Activated CD4-positive, alpha-beta T cell treated with anti-CD3 and anti-CD28 coated beads, Interleukin-2, amount 50 U/mL, for 24 hours (primary cell): Measurements from ENCODE around the gene BCAS3.
"Not testable (repeated sequence)": the region's sequence is repeated elsewhere in the genome, so short reads cannot be mapped to it uniquely, and the experiment has no call there.

Experiments
- DNase-seq, 2 donors: peaks; one replicate each; pipeline ENCODE4 v3.0.0-alpha.2; 2020; ENCODE audit warnings: low read depth in 1 of 2, low spot score in 1 of 2

The BCAS3 gene

DNA sequence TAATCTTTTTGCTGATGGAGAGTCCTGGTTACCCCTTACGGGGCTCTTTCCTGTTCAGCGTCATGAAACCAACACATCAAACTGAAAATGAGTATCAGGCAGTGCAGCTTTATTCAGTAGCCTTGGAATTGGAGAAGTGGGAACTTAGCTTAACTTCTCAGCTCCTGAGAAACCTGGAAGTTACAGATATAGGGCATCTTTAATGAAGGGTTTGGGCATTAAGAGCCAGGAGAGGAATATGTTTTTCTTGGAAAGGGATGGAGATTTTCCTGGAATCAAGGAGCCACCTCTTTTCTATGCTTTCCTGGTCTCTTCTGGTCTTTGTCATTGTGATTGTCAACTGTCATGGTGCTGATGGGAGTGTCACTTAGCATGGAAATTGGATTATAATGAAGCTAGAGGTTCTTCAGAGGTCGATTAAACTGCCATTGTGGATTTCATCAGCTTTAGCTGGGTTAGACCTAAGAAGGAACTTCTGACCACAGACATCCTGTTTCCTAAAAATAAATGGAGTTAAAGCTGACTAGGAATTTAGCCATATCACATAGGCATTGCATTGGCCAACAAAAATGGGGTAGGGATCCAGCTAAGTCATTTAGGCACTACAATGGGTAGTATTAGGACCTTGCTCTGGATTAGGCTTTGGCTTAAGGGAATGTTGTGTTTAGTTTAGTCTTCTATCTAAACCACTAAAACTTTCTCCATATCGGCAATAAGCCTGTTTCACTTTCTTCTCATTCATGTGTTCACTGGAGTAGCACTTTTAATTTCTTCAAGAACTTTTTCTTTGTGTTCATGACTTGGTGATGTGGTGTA lies 186.4 kb downstream of the BCAS3 start:
- no peak for DNase-seq

DNA sequence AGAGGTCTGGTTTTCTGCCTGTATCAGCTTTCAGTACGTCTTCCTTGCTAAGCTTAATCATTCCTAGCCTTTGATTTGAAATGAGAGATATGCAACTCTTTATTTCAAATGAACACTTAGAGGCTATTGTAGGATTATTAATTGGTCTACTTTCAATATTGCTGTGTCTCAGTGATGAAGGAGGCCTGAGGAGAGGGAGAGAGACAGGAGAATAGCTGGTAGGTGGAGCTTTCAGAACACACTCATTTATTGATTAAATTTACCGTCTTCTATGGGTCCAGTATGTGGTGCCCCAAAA lies 187.0 kb downstream of the BCAS3 start:
- DNase-seq, result no peak

DNA sequence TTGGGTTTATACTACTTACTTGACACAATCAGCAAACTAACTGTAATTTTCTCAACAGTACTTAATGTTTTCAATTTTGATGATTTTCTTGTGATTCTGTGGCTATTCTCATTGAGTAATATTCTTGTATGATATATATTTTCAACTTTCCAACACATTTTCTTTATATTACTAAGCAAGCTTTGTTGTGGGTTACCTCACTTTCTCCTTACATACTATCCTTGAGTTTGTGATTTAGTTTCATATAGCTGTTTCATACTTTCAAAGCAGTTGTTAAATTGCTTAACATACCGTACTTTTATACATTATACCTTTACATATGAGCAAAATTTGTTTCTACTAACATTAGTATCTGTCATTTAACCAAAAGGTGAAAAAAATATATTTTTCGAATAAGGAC lies 197.1 kb downstream of the BCAS3 start:
- DNase-seq, result no peak

GRCh38 chr17:60886731-60887613 lies 209.3 kb downstream of the BCAS3 start:
- not testable (repeated sequence) for DNase-seq

GRCh38 chr17:60887614-60888028 lies 210.0 kb downstream of the BCAS3 start:
- no peak for DNase-seq

DNA sequence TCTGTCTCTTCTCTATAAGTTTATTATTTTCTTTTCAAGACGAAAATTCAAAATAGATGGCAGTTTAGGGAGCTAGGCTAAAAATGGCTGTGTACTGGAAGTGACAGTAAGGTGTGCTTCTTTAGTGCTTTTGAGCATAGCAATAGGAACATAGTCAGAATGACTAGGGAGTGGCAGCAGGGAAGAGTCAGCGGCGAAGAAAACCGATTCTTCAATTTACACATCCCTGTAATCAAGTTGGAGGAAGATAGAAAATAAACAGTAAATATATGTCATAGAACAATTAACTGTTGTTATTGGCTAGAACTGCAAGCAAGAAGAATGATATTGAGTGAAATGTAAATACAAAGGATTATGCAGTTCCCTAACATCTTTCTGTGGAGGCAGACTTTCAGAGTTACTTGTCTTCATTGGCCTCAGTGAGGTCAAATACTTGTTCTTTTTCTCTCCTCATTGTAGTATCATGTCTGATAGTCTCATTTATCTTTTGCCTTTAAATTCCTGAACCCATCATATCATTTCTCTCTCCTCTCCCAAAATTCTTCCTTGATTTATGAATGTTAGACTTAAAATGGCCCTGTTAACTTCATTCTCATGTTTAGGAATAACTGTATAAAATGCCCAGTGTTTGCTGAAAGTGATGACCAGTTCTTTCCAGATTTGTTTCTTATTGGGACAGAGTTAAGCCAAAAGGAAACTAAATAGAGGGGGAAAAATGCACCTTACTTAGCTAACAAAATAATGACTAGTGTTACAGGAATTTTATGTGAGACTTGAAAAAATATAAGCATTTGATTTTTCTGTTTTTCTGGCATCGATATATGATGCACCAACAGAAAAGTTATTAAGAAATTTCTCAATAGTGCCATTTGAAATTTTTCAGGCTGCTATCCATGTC lies 211.4 kb downstream of the BCAS3 start:
- DNase-seq, result no peak

GRCh38 chr17:60891149-60891548 lies 213.5 kb downstream of the BCAS3 start:
- no peak for DNase-seq

- no peak for DNase-seq
Measured at GRCh38 chr17:60893475-60893874, 215.8 kb downstream of the BCAS3 start.

DNA sequence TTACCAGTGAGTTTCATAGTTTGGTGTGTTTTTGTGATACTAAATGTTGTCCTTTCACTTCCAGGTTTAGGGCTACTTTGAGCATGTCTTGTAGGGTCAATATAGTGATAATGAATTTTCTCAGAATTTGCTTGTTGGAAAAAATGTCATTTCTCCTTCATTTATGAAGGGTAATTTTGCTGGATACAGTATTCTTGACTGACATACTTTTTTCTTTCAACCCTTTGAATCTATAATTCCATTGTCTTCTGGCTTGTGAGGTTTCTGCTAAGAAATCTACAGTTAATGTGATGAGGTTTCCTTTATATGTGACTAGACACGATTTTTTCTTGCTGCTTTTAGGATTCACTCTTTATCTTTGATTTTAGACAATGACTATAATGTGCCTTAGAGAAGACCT lies 219.3 kb downstream of the BCAS3 start:
- no peak for DNase-seq

DNA sequence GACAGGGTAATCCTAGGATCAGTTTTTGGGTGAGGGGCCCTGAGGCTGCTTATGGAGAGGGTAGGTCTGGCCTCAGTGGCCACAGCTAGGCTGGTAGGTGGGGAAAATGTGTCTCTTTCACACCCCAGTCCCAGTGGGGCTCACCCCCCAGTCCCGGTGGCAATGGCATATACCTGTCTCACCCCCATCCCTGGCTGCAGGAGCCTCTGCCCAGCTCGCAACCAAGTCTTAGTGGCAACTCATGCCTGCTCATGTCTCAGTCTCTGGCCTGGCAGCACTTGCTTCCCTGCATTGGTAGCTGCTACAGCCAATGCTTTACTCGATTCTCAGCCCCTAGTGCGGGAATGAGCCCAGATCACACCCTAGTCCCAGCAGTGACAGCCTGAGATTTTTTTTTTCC lies 221.5 kb downstream of the BCAS3 start:
- no peak for DNase-seq

GRCh38 chr17:60900688-60901087 lies 223.0 kb downstream of the BCAS3 start:
- no peak for DNase-seq

- no peak for DNase-seq
Measured at GRCh38 chr17:60901242-60901641, 223.6 kb downstream of the BCAS3 start.

- no peak for DNase-seq
Measured at GRCh38 chr17:60901806-60902205, 224.2 kb downstream of the BCAS3 start.

DNA sequence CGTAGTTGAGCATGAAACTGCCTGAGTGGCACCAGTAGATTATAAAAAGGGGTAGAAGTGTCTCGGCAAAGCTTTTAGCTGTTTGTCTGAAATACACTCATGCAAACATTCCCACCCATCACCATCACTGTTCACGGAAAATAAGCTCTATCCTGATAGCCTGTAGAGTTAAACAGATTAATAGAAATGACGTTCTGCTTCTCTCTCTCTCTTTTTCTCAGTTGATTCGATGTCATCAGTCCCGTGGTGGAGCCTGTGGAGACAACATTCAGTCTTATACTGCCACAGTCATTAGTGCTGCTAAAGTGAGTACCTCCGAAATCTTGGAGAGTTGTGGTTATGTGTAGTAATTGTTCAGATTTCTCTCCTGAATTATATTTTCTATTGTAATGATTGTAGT lies 224.7 kb downstream of the BCAS3 start:
- no peak for DNase-seq

DNA sequence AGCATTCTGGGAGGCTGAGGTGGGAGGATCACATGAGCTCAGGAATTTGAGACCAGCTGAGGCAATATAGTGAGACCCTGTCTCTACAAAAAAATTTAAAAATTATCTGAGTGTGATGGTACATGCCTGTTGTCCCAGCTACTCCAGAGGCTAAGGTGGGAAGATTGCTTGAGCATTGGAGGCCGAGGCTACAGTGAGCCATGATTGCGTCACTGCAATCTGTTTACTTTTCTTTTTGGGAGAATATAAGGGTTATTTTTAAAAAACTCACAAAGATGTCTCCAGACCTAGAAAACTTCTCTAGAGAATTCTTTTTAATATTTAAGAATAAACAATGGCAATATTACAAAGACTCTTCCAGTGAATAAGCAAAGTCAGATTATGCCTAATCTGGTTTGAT lies 226.9 kb downstream of the BCAS3 start:
- no peak for DNase-seq

GRCh38 chr17:60905709-60906108 lies 228.1 kb downstream of the BCAS3 start:
- no peak for DNase-seq

GRCh38 chr17:60908324-60908723 lies 230.7 kb downstream of the BCAS3 start:
- DNase-seq, result no peak

DNA sequence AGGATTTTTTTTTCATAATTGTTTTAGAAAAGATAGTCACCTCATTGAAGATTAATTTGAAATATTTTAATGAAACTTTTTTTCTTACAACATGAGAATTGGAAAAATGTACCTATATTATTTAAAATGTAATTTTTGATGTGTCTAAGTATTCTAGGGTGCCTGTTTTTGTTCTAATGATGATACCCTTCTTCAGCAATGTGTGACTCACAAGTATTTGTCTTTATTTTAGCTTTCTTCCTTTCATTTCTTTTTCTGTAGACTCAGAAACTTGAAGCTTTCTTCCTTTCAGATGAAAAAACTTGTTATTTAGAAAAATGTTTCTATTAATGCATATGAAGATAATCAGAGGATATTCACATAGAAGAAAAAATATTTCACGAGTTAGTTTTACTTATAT lies 231.8 kb downstream of the BCAS3 start:
- no peak for DNase-seq

GRCh38 chr17:60910415-60910814 lies 232.8 kb downstream of the BCAS3 start:
- DNase-seq, result no peak

GRCh38 chr17:60914078-60914477 lies 236.4 kb downstream of the BCAS3 start:
- DNase-seq, result no peak

DNA sequence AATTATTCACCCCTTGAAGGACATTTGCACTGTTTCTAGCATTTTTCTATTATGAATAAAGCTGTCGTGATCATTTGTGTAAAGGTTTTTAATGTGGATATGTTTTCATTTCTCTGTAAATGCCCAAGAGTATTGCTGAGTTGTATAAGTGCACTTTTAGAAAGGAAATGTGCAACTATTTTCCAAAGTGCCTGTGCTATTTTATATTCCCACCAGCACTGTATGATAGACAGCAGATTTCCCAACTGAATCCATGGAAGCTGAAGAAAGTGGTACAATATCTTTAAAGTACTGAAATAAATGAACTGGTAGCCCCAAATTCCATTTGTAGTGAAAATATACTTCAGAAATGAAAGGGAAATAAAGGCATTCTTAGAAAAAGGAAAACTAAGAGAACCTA lies 238.4 kb downstream of the BCAS3 start:
- no peak for DNase-seq

DNA sequence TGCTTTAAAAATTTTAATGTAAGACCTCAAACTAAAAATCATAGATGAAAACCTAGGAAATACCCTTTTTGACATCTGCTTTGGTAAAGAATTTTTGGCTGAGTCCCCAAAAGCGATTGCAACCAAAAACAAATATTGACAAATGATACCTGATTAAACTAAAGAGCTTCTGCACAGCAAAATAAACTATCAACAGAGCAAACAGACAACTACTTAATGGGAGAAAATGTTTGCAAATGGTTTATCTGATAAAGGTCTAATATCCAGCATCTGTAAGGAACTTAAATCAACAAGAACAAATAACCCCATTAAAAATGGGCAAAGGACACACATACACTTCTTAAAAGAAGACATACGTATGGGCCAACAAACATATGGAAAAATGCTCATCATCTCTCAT lies 242.5 kb downstream of the BCAS3 start:
- no peak for DNase-seq
